AG08396 (cell line): Measurements from ENCODE around the gene CCDC158.
A peak's percentile ranks its signal among the peaks of the same experiment; 100 is the strongest.
"Not testable (repeated sequence)": the region's sequence is repeated elsewhere in the genome, so short reads cannot be mapped to it uniquely, and the experiment has no call there.

Experiments
- DNase-seq: peaks from one replicate; pipeline ENCODE4 v3.0.0; 2012; ENCODE audit warnings: low spot score, mixed read lengths

Gene CCDC158

GRCh38 chr4:76420762-76421581 is at the start of gene CCDC158:
CCDC158 (minus strand) TSS chr4:76421141; CDS start chr4:76403207, 17,934 bp downstream.
- DNase-seq, result peak; percentile 58

DNA sequence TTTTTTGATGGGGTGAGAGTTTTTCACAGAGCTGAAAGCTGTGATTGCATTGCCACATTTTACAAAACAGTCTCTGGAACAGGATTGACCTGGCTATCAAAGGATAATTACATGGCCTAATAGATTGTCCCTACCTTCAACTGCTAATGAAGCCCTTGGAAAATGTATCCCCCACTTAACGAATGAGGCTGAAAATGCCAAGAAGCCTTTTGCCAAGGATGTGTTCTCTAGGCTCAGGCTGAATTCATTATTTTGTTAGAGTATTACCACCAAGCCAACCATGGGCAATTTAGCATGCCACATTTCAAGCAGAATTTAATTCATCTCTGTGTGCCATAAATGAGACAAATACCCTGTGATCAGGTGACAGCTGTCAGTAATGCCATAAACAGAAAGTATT is 49.6 kb upstream of the CCDC158 start:
- no peak for DNase-seq

DNA sequence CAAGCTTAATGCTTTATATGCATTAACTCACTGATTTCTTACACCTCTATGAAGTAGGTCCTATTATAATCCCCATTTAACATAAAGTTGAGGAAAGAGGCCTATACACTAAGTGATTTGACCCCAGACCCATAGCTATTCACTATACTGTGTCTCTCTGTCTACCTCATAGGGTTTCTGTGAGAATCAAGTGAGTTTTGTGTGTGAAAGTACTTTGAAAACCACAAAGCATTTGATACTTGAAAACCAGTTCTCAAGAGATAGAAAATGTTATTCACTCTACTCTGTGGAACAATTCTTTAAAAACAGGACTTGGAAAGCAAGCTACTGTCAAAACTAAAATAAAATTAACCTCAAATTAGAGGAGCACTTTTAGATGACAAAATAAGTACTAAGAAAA is 49.1 kb upstream of the CCDC158 start:
- no peak for DNase-seq

- no peak for DNase-seq
Measured at GRCh38 chr4:76463568-76463967, 42.6 kb upstream of the CCDC158 start.

GRCh38 chr4:76459291-76459723 is 38.4 kb upstream of the CCDC158 start:
- peak; percentile 30 for DNase-seq

DNA sequence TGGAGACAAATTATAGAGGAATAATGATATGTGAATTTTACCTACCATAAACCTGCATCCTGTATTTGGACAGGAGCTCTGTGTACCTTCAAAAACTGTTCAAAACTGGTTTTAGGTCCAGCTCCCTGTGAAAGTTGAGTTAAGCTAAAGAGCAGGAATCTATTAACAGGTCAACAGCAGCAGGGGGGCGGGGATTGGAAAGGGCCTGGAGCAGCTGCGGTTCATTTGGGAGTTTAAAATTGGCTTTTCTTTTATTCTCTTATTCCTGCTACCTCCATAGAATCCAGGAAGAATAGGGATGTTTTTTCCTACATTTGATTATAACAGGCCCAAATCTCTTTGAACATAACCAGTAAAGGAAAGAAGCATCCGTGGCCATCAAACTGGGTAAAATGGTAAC is 37.9 kb upstream of the CCDC158 start:
- DNase-seq, result no peak

DNA sequence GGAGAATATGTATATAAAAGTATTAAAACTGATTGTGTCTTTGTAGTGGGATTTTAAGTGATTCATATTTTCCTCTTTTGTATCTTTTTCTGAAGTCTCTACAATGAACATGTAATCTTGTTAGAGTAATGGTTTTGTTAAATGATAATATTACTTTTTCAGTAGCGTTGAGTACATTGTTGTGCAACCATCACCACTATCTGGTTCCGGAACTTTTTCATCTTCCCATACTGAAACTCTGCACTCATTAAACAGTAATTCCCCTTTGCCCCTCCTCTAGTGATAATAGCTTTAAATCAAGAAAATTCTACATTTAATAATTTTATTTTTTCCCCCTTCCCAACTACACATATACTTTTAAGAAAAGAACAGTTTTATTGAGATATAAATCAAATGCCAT is 37.4 kb upstream of the CCDC158 start:
- DNase-seq, result no peak

DNA sequence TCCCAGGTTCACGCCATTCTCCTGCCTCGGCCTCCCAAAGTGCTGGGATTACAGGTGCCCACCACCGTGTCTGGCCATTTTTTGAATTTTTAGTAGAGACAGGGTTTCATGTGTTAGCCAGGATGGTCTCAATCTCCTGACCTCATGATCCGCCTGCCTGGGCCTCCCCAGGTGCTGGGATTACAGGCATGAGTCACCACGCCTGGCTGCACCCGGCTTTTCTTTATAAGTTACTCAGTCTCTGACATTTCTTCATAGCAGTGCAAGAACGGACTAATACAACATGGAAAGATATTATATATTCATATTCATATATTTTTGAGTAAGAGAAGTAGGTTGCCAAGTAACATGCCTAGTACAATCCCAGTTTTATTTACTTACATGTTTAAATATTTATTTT is 36.9 kb upstream of the CCDC158 start:
- DNase-seq, result no peak

GRCh38 chr4:76454073-76454472 is 33.1 kb upstream of the CCDC158 start:
- DNase-seq, result not testable (repeated sequence)

- DNase-seq, result no peak
Measured at GRCh38 chr4:76453232-76453631, 32.3 kb upstream of the CCDC158 start.

GRCh38 chr4:76449833-76450232 is 28.9 kb upstream of the CCDC158 start:
- DNase-seq, result no peak

GRCh38 chr4:76449362-76449767 is 28.4 kb upstream of the CCDC158 start:
- DNase-seq, result no peak

GRCh38 chr4:76448211-76448610 is 27.3 kb upstream of the CCDC158 start:
- DNase-seq, result no peak

- DNase-seq, result no peak
Measured at GRCh38 chr4:76447393-76447851, 26.5 kb upstream of the CCDC158 start.

DNA sequence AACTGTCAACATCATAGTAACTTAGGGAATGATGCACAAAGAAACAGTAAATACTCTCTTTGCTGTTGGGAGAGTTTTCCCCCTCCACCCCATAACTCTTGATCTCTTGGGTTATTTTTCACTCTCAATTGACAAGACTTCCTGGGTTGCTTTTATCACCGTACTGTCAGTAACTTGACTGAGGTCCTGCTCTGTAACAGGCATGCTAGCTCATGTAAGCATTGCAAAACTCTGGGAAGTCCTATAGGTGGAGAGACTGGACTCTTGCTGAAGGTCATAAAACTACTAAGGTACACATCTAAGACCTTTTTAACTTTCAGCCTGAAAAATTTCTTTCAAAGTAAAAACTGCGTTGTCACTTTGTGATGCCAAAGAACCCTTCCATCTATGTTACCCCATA is 25.0 kb upstream of the CCDC158 start:
- DNase-seq, result no peak

- DNase-seq, result no peak
Measured at GRCh38 chr4:76443376-76443775, 22.4 kb upstream of the CCDC158 start.

DNA sequence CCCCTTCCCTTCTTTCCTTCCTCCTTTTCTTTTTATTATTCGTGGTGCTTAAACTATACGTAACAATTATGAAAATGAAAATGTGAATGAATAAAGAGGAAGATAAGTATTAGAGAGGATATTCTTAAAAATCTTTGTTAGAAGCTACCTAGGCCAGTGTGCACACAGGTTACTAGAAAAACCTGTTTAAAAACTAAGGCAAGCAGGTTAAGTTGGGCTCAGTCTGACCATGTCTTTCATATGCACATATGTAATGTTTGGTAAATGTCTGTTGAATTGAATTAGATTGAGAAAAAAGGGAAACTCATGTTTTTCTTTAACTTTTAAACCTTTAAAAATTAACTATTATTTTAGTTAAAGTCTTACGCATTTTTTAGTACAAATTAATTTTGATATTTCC is 21.9 kb upstream of the CCDC158 start:
- DNase-seq, result no peak

DNA sequence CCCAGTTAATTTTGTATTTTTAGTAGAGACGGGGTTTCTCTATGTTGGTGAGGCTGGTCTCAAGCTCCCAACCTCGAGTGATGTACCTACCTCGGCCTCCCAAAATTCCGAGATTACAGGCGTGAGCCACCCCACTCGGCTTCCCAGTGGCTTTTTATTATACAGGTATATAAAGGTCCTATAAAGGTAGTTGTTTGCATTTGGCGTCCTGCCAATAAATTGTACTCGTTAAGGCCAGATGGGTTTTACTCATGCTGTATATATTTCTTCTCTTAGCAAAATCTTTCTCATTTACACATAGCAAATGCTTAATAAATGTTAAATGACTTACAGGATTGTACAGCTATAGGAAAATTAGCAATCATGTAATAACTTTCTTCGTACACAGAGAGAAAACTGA is 20.9 kb upstream of the CCDC158 start:
- no peak for DNase-seq

DNA sequence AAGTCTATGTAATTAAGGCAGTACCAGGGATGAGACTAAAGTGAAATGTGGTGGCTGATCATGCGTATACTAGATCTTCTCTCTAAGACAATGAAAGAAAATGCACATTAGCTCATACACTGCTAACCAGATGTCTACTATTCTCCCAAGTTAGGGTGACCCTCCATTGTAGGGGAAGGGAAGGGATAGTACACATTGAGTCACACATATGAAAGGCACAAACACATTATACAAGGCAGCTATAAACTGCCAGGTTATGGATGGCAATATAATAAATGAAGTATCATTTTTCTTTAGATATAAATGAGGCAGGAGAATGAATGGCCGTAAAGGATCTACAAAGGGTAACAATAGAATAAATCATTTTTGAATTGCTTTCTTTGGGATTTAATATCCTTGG is 18.6 kb upstream of the CCDC158 start:
- DNase-seq, result no peak

GRCh38 chr4:76435528-76436319 is 14.8 kb upstream of the CCDC158 start:
- no peak for DNase-seq

DNA sequence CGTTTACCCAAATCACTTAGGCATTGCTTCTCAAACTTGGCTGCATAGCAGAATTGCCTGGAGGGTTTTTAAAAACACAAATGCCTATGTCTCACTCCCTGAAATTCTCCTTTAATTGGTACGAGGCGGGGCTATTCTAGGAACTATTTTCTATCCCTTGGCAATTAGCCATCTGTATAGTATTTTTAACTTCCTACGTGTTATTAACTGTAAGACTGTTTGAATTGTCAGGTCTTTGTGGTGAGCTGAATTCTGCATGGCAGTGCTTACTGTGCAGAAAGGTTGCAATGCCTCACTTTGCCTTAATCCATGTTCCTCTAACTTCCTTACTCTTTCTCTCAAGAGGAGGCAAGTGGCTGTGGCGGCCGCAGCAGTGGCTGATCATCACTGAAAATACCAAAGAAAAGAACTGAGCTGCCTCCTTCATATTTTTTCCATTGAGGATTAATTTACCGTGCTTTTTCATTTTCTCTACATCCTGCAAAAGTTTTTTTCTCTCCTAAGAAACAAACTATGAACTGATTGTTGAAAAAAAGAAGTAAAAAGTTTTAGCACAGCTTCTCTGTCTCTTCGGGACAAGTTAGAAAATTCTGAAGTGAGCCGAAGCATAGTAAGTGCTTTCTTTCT is 14.1 kb upstream of the CCDC158 start, which contains the start of gene SHROOM3:
SHROOM3 (plus strand) TSS at position 329 of the 627 bp plus-strand sequence. CDS start 824 bp downstream, outside the sequence.
- no peak for DNase-seq
